Renal cortex interstitium (tissue), 11 donors: ENCODE data around the gene KIAA1671. TPM values are rescaled to one million over a fixed set of nuclear protein-coding genes. Genes with fewer than 3 reads are reported as not detected.
A peak's percentile ranks its signal among the peaks of the same experiment; 100 is the strongest.

Experiments
- DNase-seq, 11 donors: peaks; one replicate each; pipeline ENCODE4 v3.0.0-alpha.2; 2013; ENCODE audit warnings: low read depth in 9 of 11, low spot score in 4 of 11; ENCODE audit errors: extremely low read depth in 1 of 11
- polyA plus RNA-seq, 3 donors: library from polyadenylated mRNA; unstranded; fragments of 120-200 nt; gene quantifications; one replicate each; pipeline ENCODE4 v1.2.1, GENCODE V29; 2013; ENCODE audit not compliant: insufficient read length in 3 of 3

Gene KIAA1671
- polyA plus RNA-seq, 3 donors = 24.5 to 26.0 (median 25.9) TPM

DNA sequence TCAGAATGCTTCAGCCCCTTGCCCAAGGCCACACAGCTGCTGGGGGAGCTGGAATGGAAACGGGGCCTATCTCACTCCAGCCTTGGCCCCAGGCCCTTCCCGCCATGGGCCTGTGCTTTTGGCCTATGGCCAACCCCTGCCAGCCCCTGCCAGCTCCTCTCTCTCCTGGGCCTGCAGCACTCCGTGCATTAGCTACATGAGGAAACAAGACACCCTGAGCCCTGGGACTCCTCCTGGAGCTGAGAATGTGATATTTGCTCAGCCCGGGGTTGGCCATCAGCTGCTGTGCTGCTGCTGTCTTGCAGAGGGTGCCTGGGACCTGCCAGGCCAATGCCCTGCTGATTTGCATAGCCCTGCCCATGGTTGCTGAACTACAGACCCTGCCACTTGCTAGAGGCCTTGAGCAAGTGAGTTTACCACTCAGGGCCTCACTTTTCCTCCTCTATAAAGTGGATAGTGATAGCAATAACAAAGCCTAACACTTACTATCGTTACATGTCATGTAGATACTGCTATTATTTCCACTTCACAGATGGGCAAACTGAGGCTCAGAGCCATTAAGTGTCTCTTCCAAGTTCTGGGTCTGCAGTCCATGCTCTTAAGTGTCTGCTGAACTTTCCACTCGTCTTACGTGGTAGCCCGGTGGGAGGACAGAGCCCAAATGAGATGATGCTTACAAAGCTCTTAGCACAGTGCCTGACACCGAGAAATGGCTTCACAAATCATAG lies 99.6 kb downstream of the KIAA1671 start:
- peak in 1 of 11 donors; percentile 20 for DNase-seq

DNA sequence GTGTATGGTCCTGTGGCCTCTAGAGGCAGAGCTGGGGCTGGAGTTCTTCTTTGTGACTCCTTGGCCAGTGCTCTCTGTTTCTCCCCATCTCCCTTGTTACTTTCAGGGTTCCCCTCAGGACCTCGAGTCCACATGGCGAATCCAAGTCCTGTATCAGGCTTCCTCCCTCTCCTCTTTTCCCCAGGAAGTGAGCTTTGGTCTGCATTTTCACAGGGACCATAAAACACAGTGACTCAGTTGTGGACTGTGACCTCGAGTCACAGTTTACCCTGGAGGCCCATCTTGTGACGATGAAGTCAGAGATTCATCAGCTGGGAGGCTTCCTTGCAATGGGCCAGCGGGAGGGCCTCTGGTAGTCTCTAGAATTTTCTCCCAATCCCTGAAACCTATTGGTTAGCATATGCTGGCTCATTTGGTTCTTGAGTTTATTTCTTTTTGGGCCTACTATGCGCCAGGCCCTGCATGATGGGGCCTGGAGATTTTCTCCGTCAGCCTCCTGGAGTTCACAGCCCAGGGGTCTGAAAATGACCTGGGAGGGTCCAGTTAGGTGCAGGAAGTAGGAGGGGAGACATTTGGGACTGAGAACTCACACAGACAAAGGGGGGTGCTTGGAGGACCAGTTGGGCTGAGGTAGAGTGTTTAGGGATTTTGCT lies 100.8 kb downstream of the KIAA1671 start:
- DNase-seq = no peak

DNA sequence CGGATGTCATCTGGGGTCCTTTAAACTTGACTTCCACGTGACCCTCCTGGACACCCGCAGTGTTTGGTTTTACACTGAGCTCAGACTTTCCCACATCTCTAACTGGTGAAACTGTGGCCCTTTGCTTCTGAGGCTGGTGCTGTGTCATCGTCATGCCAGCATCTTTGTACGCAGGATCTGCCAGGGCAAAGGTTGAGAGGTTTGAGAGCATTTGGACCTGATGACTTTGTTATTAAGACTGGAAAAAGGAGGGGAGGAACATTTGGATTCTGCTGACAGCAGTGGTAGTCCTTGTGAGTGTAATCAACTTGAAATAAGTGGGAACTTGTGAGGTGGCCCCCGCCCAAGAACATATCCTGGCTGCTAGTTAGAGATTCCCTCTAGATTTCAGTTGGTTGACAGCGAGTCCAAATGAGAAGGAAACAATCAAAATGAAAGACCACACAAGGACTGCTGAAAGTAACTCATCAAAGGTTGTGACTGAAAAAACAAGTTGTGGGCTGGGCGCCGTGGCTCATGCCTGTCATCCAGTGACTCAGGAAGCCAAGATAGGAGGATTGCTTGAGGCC lies 102.5 kb downstream of the KIAA1671 start:
- DNase-seq = no peak

DNA sequence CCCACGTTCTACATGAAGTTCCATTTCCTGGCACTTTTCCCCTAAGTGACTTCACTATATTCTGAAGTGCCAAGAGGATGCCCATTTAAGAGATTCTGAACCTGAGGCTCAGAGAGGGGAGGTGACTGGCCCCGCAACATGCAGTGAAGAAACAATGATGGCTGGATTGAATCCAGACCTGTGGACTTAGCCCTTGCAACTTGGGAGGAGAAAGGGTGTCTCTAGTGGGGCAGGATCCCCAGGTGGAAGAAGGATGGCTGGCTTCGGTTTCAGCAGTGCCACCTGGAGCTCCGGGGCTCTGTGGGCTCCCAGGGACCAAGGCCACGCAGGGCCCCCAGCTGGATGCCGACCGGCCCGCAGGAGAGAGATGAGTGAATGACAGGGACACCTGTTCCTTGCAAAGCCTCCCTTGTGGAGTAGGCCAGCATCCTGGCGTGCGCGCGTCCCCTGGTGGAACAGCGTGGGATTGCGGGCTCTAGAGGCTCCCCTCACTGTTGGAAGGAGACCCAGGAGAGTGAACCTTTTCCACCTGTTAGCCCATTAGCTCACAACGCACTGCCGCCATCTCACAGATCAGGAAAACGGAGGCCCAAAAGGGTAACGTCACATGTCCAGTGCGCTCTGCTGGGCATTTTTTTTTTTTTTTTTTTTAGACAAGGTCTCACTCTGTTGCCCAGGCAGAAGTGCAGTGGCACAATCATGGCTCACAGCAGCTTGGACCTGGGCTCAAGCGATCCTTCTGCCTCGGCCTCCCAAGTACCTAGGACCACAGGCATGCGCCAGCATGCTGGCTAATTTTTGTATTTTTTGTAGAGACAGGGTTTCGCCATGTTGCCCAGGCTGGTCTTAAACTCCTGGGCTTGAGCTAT lies 104.7 kb downstream of the KIAA1671 start:
- peak in 6 of 11 donors; percentile 30 to 45 (median 38) for DNase-seq

DNA sequence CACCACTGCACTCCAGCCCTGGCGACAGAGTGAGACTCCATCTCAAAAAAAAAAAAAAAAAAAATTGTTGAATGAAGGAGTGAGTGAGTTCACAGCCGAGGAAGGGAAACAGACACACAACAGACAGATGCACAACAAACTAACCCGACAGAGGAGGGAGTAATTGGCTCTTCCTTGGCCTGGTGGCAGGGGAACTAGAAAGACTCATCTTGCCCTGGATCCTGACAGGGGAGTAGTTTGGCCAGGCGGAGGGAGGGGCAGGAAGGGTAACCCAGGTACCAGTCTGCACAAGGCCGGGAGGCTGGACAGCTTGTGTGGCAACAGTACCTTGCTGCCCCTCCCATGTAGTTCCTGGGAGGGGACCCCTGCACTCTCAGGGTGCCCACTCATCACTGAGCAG lies 106.9 kb downstream of the KIAA1671 start:
- DNase-seq = no peak

DNA sequence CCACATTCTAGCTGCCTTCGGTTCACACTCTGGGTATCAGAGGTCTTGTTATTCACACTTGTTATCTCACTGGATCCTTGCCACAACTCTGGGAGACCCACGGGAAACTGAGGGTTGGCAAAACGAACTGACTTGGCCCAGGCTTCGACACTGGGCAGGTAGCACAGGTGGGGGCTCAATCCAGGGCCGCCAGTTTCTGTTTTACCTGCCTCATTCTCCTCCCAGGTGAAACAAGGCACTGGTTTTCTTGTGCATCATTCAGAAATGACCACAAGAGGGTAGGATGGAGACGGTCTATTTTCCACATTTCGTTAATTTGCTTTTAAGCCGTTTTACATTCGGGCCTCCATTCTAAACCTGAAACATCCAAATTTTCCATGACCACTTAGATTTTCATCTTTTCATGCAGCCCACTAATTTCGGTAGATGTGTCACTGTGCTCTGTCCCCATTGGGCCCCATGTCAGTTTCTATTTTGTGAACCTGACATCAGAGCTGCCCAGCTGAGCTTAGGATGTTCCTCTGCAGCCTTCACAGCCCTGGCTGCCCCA lies 108.1 kb downstream of the KIAA1671 start:
- DNase-seq = no peak

DNA sequence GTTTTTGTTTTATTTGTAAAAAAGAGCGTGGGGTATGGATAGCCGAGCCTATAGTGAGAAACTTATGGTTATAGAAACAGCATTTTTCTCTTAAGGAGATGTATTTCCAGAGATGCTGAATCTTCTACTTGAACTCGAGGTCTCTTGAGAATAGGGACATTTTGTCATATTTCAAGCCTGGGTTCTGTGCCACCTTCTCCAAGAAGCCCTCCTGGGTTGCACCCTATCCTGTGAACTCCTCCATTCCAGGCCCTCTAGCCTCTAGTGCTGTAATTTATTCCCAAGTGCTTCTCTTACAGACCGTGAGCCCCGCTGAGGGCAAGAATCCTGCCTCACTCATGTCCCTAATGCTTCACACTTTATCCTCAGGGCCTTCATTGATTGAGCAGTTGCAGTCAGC lies 108.6 kb downstream of the KIAA1671 start:
- DNase-seq = no peak

DNA sequence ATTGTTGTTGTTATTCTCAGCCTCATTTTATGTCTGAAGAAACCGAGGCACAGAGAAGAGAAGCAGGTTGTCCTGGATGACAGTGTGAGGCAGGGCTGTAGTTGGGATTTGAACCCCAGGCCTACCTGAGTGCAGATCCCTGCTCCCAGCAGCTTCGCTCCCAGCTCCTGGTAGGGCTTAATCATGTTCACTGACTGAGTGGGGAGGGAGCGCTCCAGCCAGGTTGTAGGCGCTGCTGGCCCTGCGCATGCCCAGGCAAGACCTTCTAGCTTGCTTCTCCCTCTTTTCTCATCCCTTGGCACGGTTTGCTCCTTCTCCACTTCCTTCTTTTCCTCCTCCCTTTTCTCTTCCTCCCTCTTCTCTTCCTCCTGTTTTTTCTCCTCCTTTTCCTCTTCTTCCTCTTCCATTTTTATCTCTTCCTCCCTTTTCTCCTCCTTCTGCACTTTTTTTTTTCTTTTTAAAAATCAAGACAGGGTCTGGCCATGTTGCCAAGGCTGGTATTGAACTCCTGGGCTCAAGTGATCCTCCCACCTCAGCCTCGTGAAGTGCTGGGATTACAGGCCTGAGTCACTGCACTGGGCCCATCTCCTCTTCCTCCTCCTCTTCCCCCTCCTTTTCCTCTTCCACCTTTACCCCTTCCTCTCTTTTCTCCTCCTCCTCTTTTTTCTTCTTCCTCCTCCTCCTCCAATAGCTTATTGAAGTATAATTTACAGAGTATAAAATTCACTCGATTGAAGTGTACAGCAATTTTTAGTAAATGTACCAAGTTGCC lies 109.3 kb downstream of the KIAA1671 start:
- DNase-seq = no peak

DNA sequence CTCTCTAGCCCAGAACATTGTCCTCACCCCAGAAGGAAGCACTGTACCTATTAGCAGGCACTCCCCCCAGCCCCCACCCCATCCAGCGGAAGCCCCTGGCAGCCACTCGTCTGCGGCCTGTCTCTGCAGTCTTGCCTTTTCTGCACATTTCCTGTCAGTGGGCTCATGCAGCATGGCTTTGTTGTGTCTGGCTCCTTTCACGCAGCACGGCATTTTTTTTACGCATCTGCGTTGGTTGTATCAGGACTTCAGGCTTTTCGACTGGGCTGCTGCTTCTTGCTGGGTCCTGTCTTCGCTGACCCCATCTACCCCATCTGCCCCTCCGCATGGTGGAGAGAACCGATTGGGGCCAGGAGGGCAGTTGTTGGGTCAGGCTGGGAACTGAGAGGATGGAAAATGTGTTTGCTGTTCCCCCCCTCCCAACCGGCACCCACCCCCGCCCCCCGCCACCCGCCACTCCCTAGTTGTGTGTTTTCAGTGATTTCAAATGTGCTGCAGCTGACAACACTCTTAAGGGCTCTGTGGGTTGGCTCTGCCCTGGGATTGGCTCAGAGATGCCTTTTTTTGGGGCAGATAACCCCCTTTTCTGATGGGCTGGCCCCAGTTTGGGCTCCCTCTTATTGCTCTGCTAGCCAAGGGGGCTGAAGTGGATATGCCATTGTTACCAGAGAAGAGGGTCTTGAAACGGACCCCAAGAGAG lies 110.0 kb downstream of the KIAA1671 start:
- DNase-seq = no peak

DNA sequence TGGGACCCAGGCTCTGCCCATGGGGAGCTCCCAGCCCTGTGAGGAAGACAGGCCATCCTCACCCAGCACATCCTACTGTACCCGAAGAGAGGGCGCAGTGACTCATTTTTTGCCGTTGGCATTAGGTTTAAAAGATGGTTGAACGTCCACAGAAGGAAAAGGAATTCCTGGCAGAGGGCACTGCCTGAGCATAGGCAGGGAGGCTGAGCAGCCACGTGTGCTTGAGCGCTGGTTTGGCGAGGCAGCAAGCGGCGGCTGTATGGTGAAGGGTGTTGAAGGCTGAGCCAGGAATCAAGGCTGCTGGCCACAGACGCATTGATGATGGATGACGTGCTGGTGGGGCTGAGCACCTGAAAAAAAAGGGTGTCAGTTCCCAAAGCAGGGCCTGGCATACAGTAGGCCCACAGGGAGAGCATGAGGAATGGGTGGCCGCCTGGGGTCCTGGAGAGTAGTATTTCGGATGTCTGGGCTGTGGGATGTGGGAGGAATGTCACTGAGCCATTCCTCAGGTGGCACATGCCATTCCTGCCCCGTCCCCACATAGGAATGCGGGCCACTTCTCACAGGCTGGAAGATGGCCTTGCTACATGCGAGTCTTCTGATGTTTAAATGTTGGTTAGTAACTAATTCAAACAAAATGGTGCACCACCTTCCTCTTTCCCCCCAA lies 112.5 kb downstream of the KIAA1671 start:
- no peak for DNase-seq

DNA sequence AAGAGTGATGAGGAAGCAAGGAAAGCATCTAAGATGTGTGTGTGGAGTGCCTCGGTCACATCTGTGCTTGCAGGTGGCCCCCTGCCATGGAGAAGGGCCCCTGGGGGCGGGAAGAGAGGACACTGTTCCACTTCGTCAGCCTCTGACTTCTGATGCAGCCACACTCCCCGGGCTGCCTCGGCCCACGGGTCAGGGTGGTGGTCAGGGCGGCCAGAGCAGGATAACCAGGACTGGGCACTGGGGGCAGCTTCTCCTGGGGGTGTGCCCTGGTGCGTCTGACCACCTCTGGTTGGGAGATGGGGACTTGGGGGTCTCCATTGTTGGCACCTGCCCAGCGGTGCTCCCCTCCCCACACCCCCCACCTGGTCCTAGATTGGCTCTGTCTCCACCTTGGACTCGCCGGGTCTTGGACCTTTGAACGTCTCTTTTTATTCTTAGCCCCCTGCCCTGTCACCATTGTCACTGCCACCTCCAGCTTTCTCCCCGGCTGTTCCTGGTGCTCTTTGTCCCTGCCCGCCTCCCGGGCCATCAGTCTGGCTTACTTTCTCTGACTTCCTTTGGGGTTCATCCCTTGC lies 114.4 kb downstream of the KIAA1671 start:
- no peak for DNase-seq

DNA sequence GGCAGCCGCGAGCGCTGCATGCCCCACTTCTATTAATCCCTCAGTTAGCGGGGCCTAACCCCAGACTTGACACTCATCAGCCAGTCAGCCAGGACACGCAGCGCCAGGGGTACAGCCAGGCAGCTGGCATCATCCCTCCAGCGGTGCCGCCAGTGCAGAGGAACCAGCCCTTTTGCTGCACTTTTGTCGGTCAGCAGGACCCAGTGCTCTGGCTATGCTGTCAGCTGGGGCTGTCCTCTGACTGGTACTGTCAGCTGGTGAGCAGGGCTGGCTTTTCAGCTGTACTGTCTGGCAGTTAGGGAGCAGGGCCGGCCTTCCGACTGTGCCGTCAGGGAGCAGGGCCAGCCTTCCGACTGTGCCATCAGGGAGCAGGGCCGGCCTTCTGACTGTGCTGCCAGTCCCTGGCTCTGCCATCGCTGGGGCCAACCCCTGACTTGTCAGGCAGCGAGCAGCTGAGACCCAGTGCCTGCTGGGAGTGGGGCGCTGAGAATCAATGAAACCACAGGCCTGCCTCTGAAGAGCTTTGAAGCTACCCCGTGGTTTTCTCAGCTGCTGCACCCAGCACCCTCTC lies 115.4 kb downstream of the KIAA1671 start:
- no peak for DNase-seq

DNA sequence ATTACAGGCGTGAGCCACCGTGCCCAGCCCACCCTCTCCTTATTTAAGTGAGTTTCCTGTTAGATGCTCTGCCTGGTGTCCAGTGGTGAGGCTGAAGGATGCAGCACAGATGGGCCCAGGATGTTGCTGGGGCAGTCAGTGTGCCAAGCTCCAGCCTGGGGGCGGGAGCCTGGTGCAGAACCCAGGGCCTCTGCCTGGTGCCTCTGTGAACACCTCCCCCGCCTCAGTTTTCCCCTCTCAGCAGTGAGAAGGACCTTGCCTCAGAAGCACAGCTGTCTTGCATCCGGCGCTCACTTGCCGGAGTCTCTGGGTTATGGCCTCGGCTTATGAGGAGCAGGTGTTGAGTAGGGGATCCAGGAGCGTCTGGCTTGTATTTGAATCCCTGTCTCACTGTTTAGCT lies 116.2 kb downstream of the KIAA1671 start:
- no peak for DNase-seq

DNA sequence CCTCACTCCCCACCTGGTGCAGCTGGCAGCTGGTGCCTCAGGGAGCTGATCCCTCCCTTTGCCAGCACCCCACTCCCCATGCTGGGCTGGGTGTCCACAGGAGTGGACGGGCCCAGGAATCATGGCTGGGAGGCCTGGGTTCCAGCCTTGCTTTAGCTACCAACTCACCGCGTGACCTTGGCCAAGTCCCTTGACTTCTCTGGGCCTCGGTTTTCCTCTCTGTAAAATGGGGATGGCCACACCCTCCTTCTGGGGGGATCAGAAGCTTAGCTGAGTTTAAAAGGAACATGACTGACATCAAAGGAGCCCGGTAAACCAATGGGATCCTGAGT lies 116.9 kb downstream of the KIAA1671 start:
- DNase-seq = no peak

DNA sequence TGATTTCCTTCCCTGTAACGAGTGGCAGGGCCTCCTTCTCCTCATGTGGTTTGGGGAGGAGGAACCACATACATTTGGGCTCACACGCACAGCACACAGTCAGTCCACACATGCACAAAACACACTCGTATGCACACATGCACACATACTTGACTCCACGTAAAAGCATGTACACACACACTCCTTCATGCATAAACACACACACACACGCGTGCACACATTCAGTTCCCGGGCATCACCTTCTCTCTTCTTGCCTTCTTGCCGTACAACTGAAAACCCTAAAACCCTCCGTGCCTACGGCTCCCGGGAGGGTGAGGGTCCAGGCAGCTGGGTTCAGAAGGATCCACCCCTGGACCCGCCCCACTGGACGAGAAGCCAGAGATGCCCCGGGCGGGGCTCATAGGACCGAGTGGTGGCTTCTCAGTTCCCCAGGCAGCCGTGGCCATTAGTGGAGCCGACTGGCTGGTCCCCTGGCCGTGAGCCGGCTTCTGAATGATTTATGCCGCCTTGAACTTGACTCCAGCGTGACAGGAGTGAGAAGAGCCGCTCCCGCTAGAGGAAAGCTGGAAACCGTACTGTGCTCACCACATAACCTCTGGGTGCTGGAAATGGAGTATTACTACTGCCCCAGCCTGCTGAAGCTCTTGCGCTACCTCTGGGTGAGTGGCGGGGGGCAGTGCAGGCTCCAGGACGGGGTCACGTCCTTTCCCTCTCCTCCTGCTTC lies 117.4 kb downstream of the KIAA1671 start:
- DNase-seq = peak in 6 of 11 donors; percentile 44 to 61 (median 51)

DNA sequence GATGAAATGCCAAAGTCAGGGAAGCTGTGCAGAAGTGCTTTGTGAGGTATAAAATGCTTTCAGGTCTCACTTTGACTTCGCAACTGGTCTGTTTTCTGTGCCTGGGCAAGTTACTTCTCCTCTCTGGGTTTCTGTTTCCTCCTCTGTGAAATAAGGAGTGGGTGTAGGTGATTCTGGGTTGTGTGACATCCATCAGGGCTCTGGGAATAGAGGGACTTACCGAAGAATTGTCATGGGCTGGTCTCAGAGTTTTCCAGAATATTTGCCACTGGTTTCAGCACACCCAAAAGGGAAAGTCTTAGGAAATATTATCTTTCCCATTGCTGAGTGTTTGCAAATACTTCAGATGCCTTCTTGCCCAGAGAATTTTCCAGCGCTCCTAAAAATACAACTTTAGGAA lies 118.4 kb downstream of the KIAA1671 start:
- DNase-seq = no peak
